IMR-90 (cell line): ENCODE results near the gene TTL. TPM values are rescaled to one million over a fixed set of nuclear protein-coding genes. Genes with fewer than 3 reads are reported as not detected.

Experiments
- ATAC-seq: fragments of 200-7000 bp; cut with Tn5 transposase; 2 replicates; pipeline ENCODE4 v1.9.1; 2020; ENCODE audit warnings: low read depth, mild to moderate bottlenecking, moderate library complexity
- BruUV-seq: library from RNA; stranded (reverse); fragments of 400-500 nt; replicated peaks from 2 replicates; lab custom pipeline; 2021; lab: Mats Ljungman, UMichigan
- CTCF ChIA-PET: fragments of 300-600 bp; formaldehyde crosslinking; extraction: SDS; loops from one replicate; lab custom pipeline; 2021; ENCODE audit warnings: antibody characterized with exemption; lab: Yijun Ruan, JAX
- POLR2A ChIA-PET: fragments of 300-600 bp; sonication (Branson Sonifier 250); formaldehyde crosslinking; loops from one replicate; lab custom pipeline; 2022; ENCODE audit warnings: antibody characterized with exemption; ENCODE audit not compliant: unreplicated experiment; lab: Charles Lee
- DNase-seq: peaks from one replicate; pipeline ENCODE4 v3.0.0; 2013
- H2AFZ ChIP-seq: replicated peaks from 2 replicates; pipeline ENCODE3; 2013; ENCODE audit warnings: low read length, mild to moderate bottlenecking; ENCODE audit not compliant: poor library complexity
- H2AK5ac ChIP-seq: 2 replicates; pipeline ENCODE4 v1.6.1; 2013; ENCODE audit warnings: low read depth, low read length, inconsistent platforms
- H2AK9ac ChIP-seq: replicated peaks from 2 replicates; pipeline ENCODE3; 2013; ENCODE audit warnings: mild to moderate bottlenecking, low read depth, low read length, moderate library complexity; ENCODE audit not compliant: poor library complexity
- H2BK120ac ChIP-seq: 2 replicates; pipeline ENCODE4 v1.6.1; 2013; ENCODE audit warnings: low read depth, low read length, inconsistent platforms
- H2BK15ac ChIP-seq: 3 replicates; pipeline ENCODE4 v1.6.1; 2013; ENCODE audit warnings: low read depth, low read length, inconsistent platforms
- H2BK20ac ChIP-seq: 2 replicates; pipeline ENCODE4 v1.6.1; 2013; ENCODE audit warnings: low read depth, mild to moderate bottlenecking, inconsistent platforms, low read length, moderate library complexity
- H2BK5ac ChIP-seq: 2 replicates; pipeline ENCODE4 v1.6.1; 2013; ENCODE audit warnings: mild to moderate bottlenecking, low read depth, low read length, inconsistent platforms; ENCODE audit not compliant: poor library complexity, severe bottlenecking
- H3K14ac ChIP-seq: replicated peaks from 2 replicates; pipeline ENCODE4 v1.6.1; 2013; ENCODE audit warnings: low read depth, low read length, inconsistent platforms
- H3K18ac ChIP-seq: 2 replicates; pipeline ENCODE4 v1.6.1; 2013; ENCODE audit warnings: low read depth, low read length, control low read depth
- H3K23ac ChIP-seq: 2 replicates; pipeline ENCODE4 v1.6.1; 2013; ENCODE audit warnings: low read depth, low read length, inconsistent platforms
- H3K27ac ChIP-seq: 2 replicates; pipeline ENCODE4 v1.5.1; 2013; ENCODE audit warnings: mild to moderate bottlenecking, control low read depth, low read length; ENCODE audit not compliant: insufficient read depth
- H3K27me3 ChIP-seq: 2 replicates; pipeline ENCODE4 v1.6.1; 2013; ENCODE audit warnings: low read length; ENCODE audit not compliant: control insufficient read depth, insufficient read depth
- H3K36me3 ChIP-seq: 2 replicates; pipeline ENCODE4 v1.6.1; 2013; ENCODE audit warnings: low read length, mixed read lengths; ENCODE audit not compliant: control insufficient read depth, insufficient read depth
- H3K4ac ChIP-seq: 2 replicates; pipeline ENCODE4 v1.6.1; 2013; ENCODE audit warnings: low read depth, low read length, inconsistent platforms
- H3K4me1 ChIP-seq: 2 replicates; pipeline ENCODE4 v1.6.1; 2013; ENCODE audit warnings: low read length, mixed read lengths; ENCODE audit not compliant: control insufficient read depth, insufficient read depth
- H3K4me2 ChIP-seq: 2 replicates; pipeline ENCODE4 v1.6.1; 2013; ENCODE audit warnings: low read depth, mild to moderate bottlenecking, control low read depth, low read length, moderate library complexity
- H3K4me3 ChIP-seq: 2 replicates; pipeline ENCODE4 v1.5.1; 2013; ENCODE audit warnings: low read depth, mild to moderate bottlenecking, control low read depth, low read length, moderate library complexity; ENCODE audit not compliant: insufficient read depth
- H3K56ac ChIP-seq: 2 replicates; pipeline ENCODE4 v1.6.1; 2013; ENCODE audit warnings: low read length, inconsistent platforms; ENCODE audit not compliant: insufficient read depth; ENCODE audit errors: extremely low read depth
- H3K79me1 ChIP-seq, 2 experiments: 2 replicates each; pipeline ENCODE4 v1.6.1; 2013; ENCODE audit warnings: low read length in 2 of 2, inconsistent platforms in 1 of 2, low read depth in 1 of 2
- H3K9ac ChIP-seq: 2 replicates; pipeline ENCODE4 v1.6.1; 2013; ENCODE audit warnings: low read depth, low read length, control low read depth
- H3K9me1 ChIP-seq: 2 replicates; pipeline ENCODE4 v1.6.1; 2013; ENCODE audit warnings: low read length, inconsistent platforms; ENCODE audit not compliant: insufficient read depth
- H3K9me3 ChIP-seq: 2 replicates; pipeline ENCODE4 v1.6.1; 2013; ENCODE audit warnings: low read length; ENCODE audit not compliant: control insufficient read depth, insufficient read depth
- H4K20me1 ChIP-seq: 2 replicates; pipeline ENCODE4 v1.6.1; 2013; ENCODE audit warnings: low read length, inconsistent platforms; ENCODE audit not compliant: insufficient read depth
- H4K5ac ChIP-seq: 2 replicates; pipeline ENCODE4 v1.6.1; 2013; ENCODE audit warnings: mild to moderate bottlenecking, low read depth, low read length, control low read depth
- H4K8ac ChIP-seq, 2 experiments: 2 replicates each; pipeline ENCODE4 v1.6.1; 2013; ENCODE audit warnings: low read depth in 2 of 2, low read length in 2 of 2, control low read depth in 1 of 2, inconsistent platforms in 1 of 2
- H4K91ac ChIP-seq: 2 replicates; pipeline ENCODE4 v1.6.1; 2013; ENCODE audit warnings: low read depth, low read length, inconsistent platforms; ENCODE audit not compliant: insufficient read depth
- CEBPB ChIP-seq: IDR thresholded peaks from 2 replicates; pipeline ENCODE4 v1.6.1; 2012; ENCODE audit warnings: low read depth, low read length, improper control_type of control experiment
- CTCF ChIP-seq: conservative IDR thresholded peaks from 2 replicates; pipeline ENCODE4 v1.5.1; 2012; ENCODE audit warnings: mild to moderate bottlenecking, low read depth, low read length, improper control_type of control experiment
- RAD21 ChIP-seq: IDR thresholded peaks from 2 replicates; pipeline ENCODE4 v1.6.1; 2012; ENCODE audit warnings: low read length, improper control_type of control experiment
- SMC3 ChIP-seq: fragments of 150-350 bp; IDR thresholded peaks from 2 replicates; pipeline ENCODE4 v1.6.1; 2016; ENCODE audit warnings: low read depth, mild to moderate bottlenecking, antibody characterized with exemption, low read length, moderate library complexity
- WGBS, 2 experiments: methylation state at CpG; one replicate each; pipeline versions ENCODE4 v1.1.5 to v1.1.7; 2013; ENCODE audit warnings: missing lambda C conversion rate in 2 of 2; ENCODE audit not compliant: insufficient read length in 1 of 2; ENCODE audit errors: extremely low coverage in 2 of 2; 5-methylcytosine and 5-hydroxymethylcytosine counted together
- dilution Hi-C: fragments of 300-500 bp; cut with HindIII; formaldehyde crosslinking; loops from one replicate; pipeline ENCODE4 v1.14.3; 2018; ENCODE audit warnings: low sequenced_read_pairs; ENCODE audit not compliant: unreplicated experiment
- in situ Hi-C: fragments of 300-500 bp; cut with MboI; formaldehyde crosslinking; loops from 3 replicates; pipeline ENCODE4 v1.14.3; 2019; ENCODE audit warnings: low sequenced_read_pairs, inconsistent platforms, mixed read lengths
- intact Hi-C: fragments of 100-400 bp; cut with micrococcal nuclease; formaldehyde crosslinking; loops from 2 replicates; pipeline ENCODE4 v1.10.0; 2022
- polyA plus RNA-seq, 3 experiments: library from polyadenylated mRNA; depleted of rRNA; stranded (reverse); fragments of >200 nt; gene quantifications; 2 replicates each; pipeline ENCODE4 v1.2.3, GENCODE V29; 2012; ENCODE audit warnings: low replicate concordance in 1 of 3
- total RNA-seq: library from RNA; depleted of rRNA; stranded (reverse); fragments of >200 nt; gene quantifications from 2 replicates; pipeline ENCODE4 v1.2.3, GENCODE V29; 2012

TTL gene
- total and polyA plus RNA-seq, 2 of the 4 experiments (the other 2 are of a cell fraction) = 18.2 to 36.2 TPM

GRCh38 chr2:112582314-112582746, 100.4 kb downstream of the TTL start:
- no TSS peak for BruUV-seq
- no peak overlapping the region for H4K91ac ChIP-seq
- peaks cover 6% of the 10 kb centered on the region for H3K4me1 ChIP-seq
- H2BK15ac ChIP-seq = no peak overlapping the region
- H3K4me3 ChIP-seq = no peak overlapping the region
- no peak overlapping the region for H3K4ac ChIP-seq
- H4K8ac ChIP-seq = 0 out of 4 replicates have a peak overlapping the region, but pooled peaks of 1 of the 2 experiments have one; percentile 45
- H2AFZ ChIP-seq = peak overlapping the region; percentile 71
- no peak overlapping the region for H3K14ac ChIP-seq
- H2AK5ac ChIP-seq = peak overlapping the region; percentile 15; the same call in 1 of the 2 replicates
- DNase-seq (peak; percentile 68), ATAC-seq (peak; percentile 28)
- peaks cover 14% of the 10 kb centered on the region for H3K9me1 ChIP-seq
- H3K79me1 ChIP-seq = peaks cover 5 to 33% of the 10 kb centered on the region in 2 experiments
- in situ Hi-C loops (no loop called here), intact Hi-C loops (loop anchor here (5.0 kb wide), 1 partner anchor 145 kb away; no protein-coding TSS in a partner anchor), dilution Hi-C loops (no loop called here)
- H2BK120ac ChIP-seq = no peak overlapping the region
- no peak overlapping the region for H3K9ac ChIP-seq
- ChIA-PET POLR2A (no interaction called here), CTCF (no interaction called here)
- H3K36me3 ChIP-seq = 0 out of 2 replicates have a peak, but pooled peaks cover 2% of the 10 kb centered on the region
- no peak overlapping the region for H4K5ac ChIP-seq
- no peak overlapping the region for H3K23ac ChIP-seq
- no peaks in the 10 kb centered on the region for H3K9me3 ChIP-seq
- no peak overlapping the region for H3K4me2 ChIP-seq
- no peak overlapping the region; the same call in 1 of the 2 replicates for H2BK20ac ChIP-seq
- 36% methylated on average over 4 of the region's 10 CpGs; no CpG with 5 or more reads in 1 of the 2 experiments for WGBS, 2 experiments
- H4K20me1 ChIP-seq = no peaks in the 10 kb centered on the region
- TF ChIP-seq SMC3 (peak; percentile 37), RAD21 (peak; percentile 56), CTCF (peak; percentile 60), CEBPB (no peak)
- no peak overlapping the region for H3K18ac ChIP-seq
- no peak overlapping the region for H3K56ac ChIP-seq
- no peak overlapping the region for H2BK5ac ChIP-seq
- no peak overlapping the region for H3K27ac ChIP-seq
- no peak overlapping the region for H2AK9ac ChIP-seq
- H3K27me3 ChIP-seq = no peaks in the 10 kb centered on the region
